Common myeloid progenitor, CD34-positive (primary cell): ENCODE results near the gene CEBPG.

Experiments used
- CTCF ChIA-PET: fragments of 350-600 bp; sonication (Branson Sonifier 250); formaldehyde crosslinking; loops from one replicate; lab custom pipeline; 2021; ENCODE audit warnings: antibody characterized with exemption; lab: Charles Lee
- POLR2A ChIA-PET: fragments of 350-600 bp; sonication (Branson Sonifier 250); formaldehyde crosslinking; loops from one replicate; lab custom pipeline; 2021; ENCODE audit warnings: antibody characterized with exemption; lab: Charles Lee
- DNase-seq, 3 donors: peaks; one replicate each; pipeline versions ENCODE4 v3.0.0 to v3.0.0-alpha.2; 2013
- H3K27ac ChIP-seq, 2 experiments: 1 replicate in 1 of 2; 2 replicates in 1 of 2; pipeline ENCODE4 v1.7.0; 2013; ENCODE audit warnings: inconsistent platforms in 2 of 2, low read length in 2 of 2, mild to moderate bottlenecking in 2 of 2, low read depth in 1 of 2, moderate library complexity in 1 of 2; ENCODE audit not compliant: severe bottlenecking in 2 of 2, insufficient read depth in 1 of 2, poor library complexity in 1 of 2
- H3K27me3 ChIP-seq, 5 experiments: replicated peaks in 2 of 5; 1 replicate in 3 of 5; 2 replicates in 2 of 5; pipeline versions ENCODE4 v1.6.1 to v1.7.0; 2013; ENCODE audit warnings: low read length in 4 of 5, mild to moderate bottlenecking in 2 of 5, moderate library complexity in 2 of 5, inconsistent platforms in 1 of 5; ENCODE audit not compliant: insufficient read depth in 5 of 5, control insufficient read depth in 4 of 5
- H3K36me3 ChIP-seq, 4 experiments: 1 replicate in 2 of 4; 2 replicates in 2 of 4; pipeline versions ENCODE4 v1.6.1 to v1.7.0; 2013; ENCODE audit warnings: low read length in 3 of 4, control low read depth in 1 of 4, mild to moderate bottlenecking in 1 of 4; ENCODE audit not compliant: control insufficient read depth in 4 of 4, insufficient read depth in 4 of 4
- H3K4me1 ChIP-seq, 4 experiments: 1 replicate in 3 of 4; 2 replicates in 1 of 4; pipeline versions ENCODE4 v1.6.1 to v1.7.1; 2013; ENCODE audit warnings: low read length in 3 of 4, mild to moderate bottlenecking in 3 of 4, control low read depth in 1 of 4, inconsistent platforms in 1 of 4, moderate library complexity in 1 of 4; ENCODE audit not compliant: control insufficient read depth in 4 of 4, insufficient read depth in 4 of 4; ENCODE audit errors: control extremely low read depth in 1 of 4
- H3K4me3 ChIP-seq, 7 experiments: 1 replicate in 4 of 7; 2 replicates in 3 of 7; pipeline versions ENCODE4 v1.5.1 to v1.7.0; 2013; ENCODE audit warnings: mild to moderate bottlenecking in 7 of 7, low read length in 6 of 7, moderate library complexity in 6 of 7, inconsistent platforms in 2 of 7, low read depth in 2 of 7, control low read depth in 1 of 7; ENCODE audit not compliant: insufficient read depth in 4 of 7, control insufficient read depth in 1 of 7; ENCODE audit errors: extremely low read depth in 1 of 7
- H3K9me3 ChIP-seq, 5 experiments: 1 replicate in 4 of 5; 2 replicates in 1 of 5; pipeline versions ENCODE4 v1.6.1 to v1.7.1; 2013; ENCODE audit warnings: low read length in 4 of 5, mild to moderate bottlenecking in 2 of 5, inconsistent platforms in 1 of 5, low read depth in 1 of 5, moderate library complexity in 1 of 5; ENCODE audit not compliant: control insufficient read depth in 4 of 5, insufficient read depth in 2 of 5; ENCODE audit errors: control extremely low read depth in 1 of 5
- WGBS: methylation state at CpG from one replicate; pipeline ENCODE4 v1.1.5; 2013; ENCODE audit not compliant: insufficient coverage; 5-methylcytosine and 5-hydroxymethylcytosine counted together

Gene CEBPG

GRCh38 chr19:33402421-33403220 lies 29.1 kb downstream of the CEBPG start:
- no peak overlapping the region for H3K27ac ChIP-seq
- H3K9me3 ChIP-seq, result no peaks in the 10 kb centered on the region
- ChIA-PET CTCF (interaction anchor here (16.5 kb wide), 1 partner anchor 162 kb away, joined by 278 read pairs; no protein-coding TSS in a partner anchor), POLR2A (interaction anchor here (1.8 kb wide), 1 partner anchor 100 kb away, joined by 4 read pairs; the partner anchor contains the start of gene CEBPA)
- H3K27me3 ChIP-seq, result no peaks in the 10 kb centered on the region
- H3K4me1 ChIP-seq, result peaks cover 0 to 2% (median 0%) of the 10 kb centered on the region in 4 experiments
- H3K4me3 ChIP-seq, result no peak overlapping the region
- 93% methylated on average over 13 of the region's 18 CpGs for WGBS
- no peaks in the 10 kb centered on the region for H3K36me3 ChIP-seq
- peak in 2 of 3 donors; percentile 4 to 11 for DNase-seq

GRCh38 chr19:33403221-33403972 lies 29.9 kb downstream of the CEBPG start:
- CTCF ChIA-PET, result interaction anchor here (1.0 to 16.5 kb wide), 3 partner anchors 7 to 163 kb away, joined by 3 to 278 read pairs (median 25); no protein-coding TSS in a partner anchor
- Histone ChIP-seq H3K9me3 (no peaks in the 10 kb centered on the region), H3K27ac (no peak overlapping the region), H3K27me3 (no peaks in the 10 kb centered on the region), H3K4me3 (no peak overlapping the region), H3K4me1 (peaks cover 0 to 7% (median 3%) of the 10 kb centered on the region in 4 experiments), H3K36me3 (no peaks in the 10 kb centered on the region)
- POLR2A ChIA-PET, result interaction anchor here (1.8 kb wide), 1 partner anchor 101 kb away, joined by 4 read pairs; the partner anchor contains the start of gene CEBPA
- WGBS, result 98% methylated on average over 12 of the region's 18 CpGs
- DNase-seq, result no peak

GRCh38 chr19:33403973-33404304 lies 30.4 kb downstream of the CEBPG start:
- 98% methylated on average over 6 of the region's 6 CpGs for WGBS
- no peak overlapping the region for H3K27ac ChIP-seq
- CTCF ChIA-PET, result interaction anchor here (1.0 to 16.5 kb wide), 5 partner anchors 7 to 164 kb away, joined by 3 to 278 read pairs (median 5); no protein-coding TSS in a partner anchor

GRCh38 chr19:33404506-33405253 lies 31.2 kb downstream of the CEBPG start:
- no peak for DNase-seq
- Histone ChIP-seq H3K4me1 (peaks cover 0 to 7% (median 3%) of the 10 kb centered on the region in 4 experiments), H3K4me3 (no peak overlapping the region), H3K36me3 (no peaks in the 10 kb centered on the region), H3K27me3 (no peaks in the 10 kb centered on the region), H3K9me3 (no peaks in the 10 kb centered on the region), H3K27ac (no peak overlapping the region)
- 94% methylated on average over 17 of the region's 18 CpGs for WGBS
- ChIA-PET CTCF (interaction anchor here (0.9 to 16.5 kb wide), 8 partner anchors 8 to 164 kb away, joined by 3 to 278 read pairs (median 4); no protein-coding TSS in a partner anchor), POLR2A (no interaction called here)

More at GRCh38 chr19:33403973-33404304, 30.4 kb downstream of the CEBPG start:
- Histone ChIP-seq H3K36me3 (no peaks in the 10 kb centered on the region), H3K4me1 (peaks cover 0 to 7% (median 3%) of the 10 kb centered on the region in 4 experiments), H3K27me3 (no peaks in the 10 kb centered on the region), H3K4me3 (no peak overlapping the region), H3K9me3 (no peaks in the 10 kb centered on the region)
- POLR2A ChIA-PET, result no interaction called here
- DNase-seq, result no peak

- Histone ChIP-seq H3K4me3 (no peak overlapping the region), H3K27me3 (no peaks in the 10 kb centered on the region), H3K4me1 (peaks cover 0 to 7% (median 3%) of the 10 kb centered on the region in 4 experiments), H3K36me3 (no peaks in the 10 kb centered on the region), H3K9me3 (no peaks in the 10 kb centered on the region), H3K27ac (no peak overlapping the region)
- no peak for DNase-seq
- WGBS, result over 99% methylated on average over 8 of the region's 8 CpGs
- ChIA-PET POLR2A (no interaction called here), CTCF (interaction anchor here (0.9 to 16.5 kb wide), 6 partner anchors 9 to 165 kb away, joined by 3 to 278 read pairs (median 4); no protein-coding TSS in a partner anchor)
Measured at GRCh38 chr19:33405254-33405552, 31.7 kb downstream of the CEBPG start.

GRCh38 chr19:33405553-33406461 lies 32.3 kb downstream of the CEBPG start:
- CTCF ChIA-PET, result interaction anchor here (0.9 to 16.5 kb wide), 17 partner anchors 9 to 407 kb away, joined by 3 to 278 read pairs (median 4); partner anchors contain the start of gene CEBPA
- WGBS, result 96% methylated on average over 31 of the region's 34 CpGs
- H3K27me3 ChIP-seq, result no peaks in the 10 kb centered on the region
- H3K27ac ChIP-seq, result no peak overlapping the region
- POLR2A ChIA-PET, result no interaction called here
- H3K4me3 ChIP-seq, result no peak overlapping the region
- no peak for DNase-seq
- no peaks in the 10 kb centered on the region for H3K9me3 ChIP-seq
- peaks cover 0 to 7% (median 3%) of the 10 kb centered on the region in 4 experiments for H3K4me1 ChIP-seq
- peaks cover 0 to 4% (median 0%) of the 10 kb centered on the region in 4 experiments for H3K36me3 ChIP-seq
